Right atrium auricular region (tissue), 2 donors: ENCODE data around the gene SLC7A9. TPM values are rescaled to one million over a fixed set of nuclear protein-coding genes. Genes with fewer than 3 reads are reported as not detected.
"Not testable (repeated sequence)": the region's sequence is repeated elsewhere in the genome, so short reads cannot be mapped to it uniquely, and the experiment has no call there.

Experiments
- DNase-seq: peaks from one replicate; pipeline ENCODE4 v3.0.0-alpha.2; 2019; ENCODE audit warnings: low spot score
- H3K27ac ChIP-seq, 2 donors: fragments of 200-600 bp; sonication (generic); 1 replicate in 1 of 2; 2 replicates in 1 of 2; pipeline ENCODE4 v1.5.1; 2016 to 2019
- H3K27me3 ChIP-seq, 2 donors: fragments of 200-600 bp; sonication (generic); one replicate each; pipeline versions ENCODE4 v1.5.1 to v1.6.0; 2017 to 2019
- H3K36me3 ChIP-seq: fragments of 200-600 bp; sonication (generic); one replicate; pipeline ENCODE4 v1.5.1; 2016
- H3K4me1 ChIP-seq, 2 donors: fragments of 200-600 bp; sonication (generic); one replicate each; pipeline versions ENCODE4 v1.5.1 to v1.6.0; 2017 to 2019
- H3K4me3 ChIP-seq, 2 donors: fragments of 200-600 bp; sonication (generic); 1 replicate in 1 of 2; 2 replicates in 1 of 2; pipeline ENCODE4 v1.5.1; 2017 to 2019; ENCODE audit warnings: mild to moderate bottlenecking in 1 of 2, moderate library complexity in 1 of 2
- H3K9me3 ChIP-seq, 2 donors: fragments of 200-600 bp; sonication (generic); one replicate each; pipeline ENCODE4 v1.5.1; 2019
- total RNA-seq, 2 donors: library from RNA; depleted of rRNA; stranded (reverse); fragments of >200 nt; gene quantifications; one replicate each; pipeline ENCODE4 v1.1.0, GENCODE V29; 2016
- TF ChIP-seq, protein P1 (sequence below), 2 donors: fragments of 200-600 bp; sonication (generic); IDR thresholded peaks; one replicate each; pipeline ENCODE4 v1.5.1; 2019; ENCODE audit warnings: antibody characterized with exemption in 2 of 2

Gene SLC7A9
- total RNA-seq, 2 donors from 2014 or later, result not detected

DNA sequence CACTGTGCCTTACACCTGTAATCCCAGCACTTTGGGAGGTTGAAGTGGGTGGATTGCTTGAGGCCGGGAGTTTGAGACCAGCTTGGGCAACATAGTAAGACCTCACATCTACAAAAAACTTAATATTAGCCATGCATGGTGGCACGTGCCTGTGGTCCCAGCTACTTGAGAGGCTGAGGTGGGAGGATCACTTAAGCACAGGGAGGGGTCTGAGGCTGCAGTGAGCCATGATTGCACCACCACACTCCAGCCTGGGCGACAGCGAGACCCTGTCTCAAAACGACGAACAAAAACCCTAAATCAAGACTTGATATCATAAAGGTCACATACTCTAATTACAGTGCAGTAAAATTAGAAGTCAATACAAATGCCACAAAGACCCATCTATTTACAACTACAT, 17.4 kb downstream of the SLC7A9 start:
- Histone ChIP-seq H3K4me3 (no peak overlapping the region), H3K27me3 (no peaks in the 10 kb centered on the region), H3K36me3 (no peaks in the 10 kb centered on the region), H3K4me1 (no peaks in the 10 kb centered on the region), H3K9me3 (no peaks in the 10 kb centered on the region), H3K27ac (no peak overlapping the region)
- TF ChIP-seq, protein P1, sequence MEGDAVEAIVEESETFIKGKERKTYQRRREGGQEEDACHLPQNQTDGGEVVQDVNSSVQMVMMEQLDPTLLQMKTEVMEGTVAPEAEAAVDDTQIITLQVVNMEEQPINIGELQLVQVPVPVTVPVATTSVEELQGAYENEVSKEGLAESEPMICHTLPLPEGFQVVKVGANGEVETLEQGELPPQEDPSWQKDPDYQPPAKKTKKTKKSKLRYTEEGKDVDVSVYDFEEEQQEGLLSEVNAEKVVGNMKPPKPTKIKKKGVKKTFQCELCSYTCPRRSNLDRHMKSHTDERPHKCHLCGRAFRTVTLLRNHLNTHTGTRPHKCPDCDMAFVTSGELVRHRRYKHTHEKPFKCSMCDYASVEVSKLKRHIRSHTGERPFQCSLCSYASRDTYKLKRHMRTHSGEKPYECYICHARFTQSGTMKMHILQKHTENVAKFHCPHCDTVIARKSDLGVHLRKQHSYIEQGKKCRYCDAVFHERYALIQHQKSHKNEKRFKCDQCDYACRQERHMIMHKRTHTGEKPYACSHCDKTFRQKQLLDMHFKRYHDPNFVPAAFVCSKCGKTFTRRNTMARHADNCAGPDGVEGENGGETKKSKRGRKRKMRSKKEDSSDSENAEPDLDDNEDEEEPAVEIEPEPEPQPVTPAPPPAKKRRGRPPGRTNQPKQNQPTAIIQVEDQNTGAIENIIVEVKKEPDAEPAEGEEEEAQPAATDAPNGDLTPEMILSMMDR (IDR thresholded peaks at IDR 0.05), result no peak
- no peak for DNase-seq

DNA sequence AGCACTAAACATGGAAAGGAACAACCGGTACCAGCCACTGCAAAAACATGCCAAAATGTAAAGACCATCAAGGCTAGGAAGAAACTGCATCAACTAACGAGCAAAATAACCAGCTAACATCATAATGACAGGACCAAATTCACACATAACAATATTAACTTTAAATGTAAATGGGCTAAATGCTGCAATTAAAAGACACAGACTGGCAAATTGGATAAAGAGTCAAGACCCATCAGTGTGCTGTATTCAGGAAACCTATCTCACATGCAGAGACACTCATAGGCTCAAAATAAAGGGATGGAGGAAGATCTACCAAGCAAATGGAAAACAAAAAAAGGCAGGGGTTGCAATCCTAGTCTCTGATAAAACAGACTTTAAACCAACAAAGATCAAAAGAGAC, 21.5 kb downstream of the SLC7A9 start:
- H3K4me3 ChIP-seq, H3K36me3 ChIP-seq, H3K27me3 ChIP-seq, H3K4me1 ChIP-seq, DNase-seq, H3K9me3 ChIP-seq, H3K27ac ChIP-seq: not testable (repeated sequence)

DNA sequence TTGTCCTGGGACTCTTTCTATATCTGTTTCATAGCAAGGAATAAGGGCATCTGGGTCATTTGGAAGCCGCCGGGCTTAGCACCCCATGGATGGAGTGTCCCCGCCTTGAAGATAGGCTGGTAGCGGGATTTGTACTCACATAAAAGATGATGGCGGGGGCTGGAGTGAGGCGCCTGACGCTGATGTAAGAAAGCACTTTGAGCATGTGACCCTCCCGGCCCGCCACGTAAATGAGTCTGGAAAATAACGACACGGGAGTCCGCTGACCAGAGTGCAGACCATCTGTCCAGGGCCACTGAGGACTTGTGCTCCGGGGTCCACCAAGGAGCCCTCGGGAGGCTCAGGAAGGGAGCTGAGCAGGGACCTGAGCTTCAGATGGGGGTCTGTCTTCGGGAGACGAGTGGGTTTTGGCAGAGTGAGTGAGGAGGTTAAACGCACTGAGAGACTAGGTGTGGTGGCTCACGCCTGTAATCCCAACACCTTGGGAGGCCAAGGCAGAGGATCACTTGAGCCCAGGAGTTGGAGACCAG, 25.8 kb downstream of the SLC7A9 start:
- no peak for DNase-seq
- TF ChIP-seq, protein P1 (IDR thresholded peaks at IDR 0.05), result no peak
- Histone ChIP-seq H3K27me3 (no peaks in the 10 kb centered on the region), H3K27ac (no peak overlapping the region), H3K9me3 (peaks cover 0 to 9% of the 10 kb centered on the region in 2 donors), H3K4me3 (no peak overlapping the region), H3K4me1 (no peaks in the 10 kb centered on the region), H3K36me3 (no peaks in the 10 kb centered on the region)

DNA sequence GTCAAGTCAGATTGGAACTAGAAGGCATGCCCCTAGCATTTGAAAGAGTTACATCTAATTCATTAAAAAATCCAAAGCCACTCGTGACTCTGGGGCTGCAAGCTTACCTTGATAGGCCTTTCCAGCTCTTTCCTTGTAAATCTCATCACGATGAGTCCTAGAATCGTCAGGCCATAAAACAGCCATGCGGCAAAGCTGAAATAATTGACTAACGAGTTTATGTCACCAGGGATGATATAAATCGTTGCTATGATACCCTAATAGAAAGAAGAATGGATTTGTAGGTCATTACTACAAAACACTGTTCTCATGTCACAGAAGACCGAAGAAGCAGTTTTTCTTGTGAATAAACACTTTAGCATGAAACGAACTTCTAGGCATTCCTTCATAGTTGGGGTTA, 27.5 kb downstream of the SLC7A9 start:
- no peak overlapping the region for H3K4me3 ChIP-seq
- H3K4me1 ChIP-seq, result no peaks in the 10 kb centered on the region
- H3K27ac ChIP-seq, result no peak overlapping the region
- TF ChIP-seq, protein P1 (IDR thresholded peaks at IDR 0.05), result no peak
- H3K27me3 ChIP-seq, result no peaks in the 10 kb centered on the region
- H3K36me3 ChIP-seq, result no peaks in the 10 kb centered on the region
- peaks cover 0 to 9% of the 10 kb centered on the region in 2 donors for H3K9me3 ChIP-seq
- DNase-seq, result no peak

- no peak for DNase-seq
- no peaks in the 10 kb centered on the region for H3K27me3 ChIP-seq
- H3K27ac ChIP-seq, result no peak overlapping the region
- no peak overlapping the region for H3K4me3 ChIP-seq
- TF ChIP-seq, protein P1 (IDR thresholded peaks at IDR 0.05), result no peak
- no peaks in the 10 kb centered on the region for H3K4me1 ChIP-seq
- H3K9me3 ChIP-seq, result peaks cover 0 to 9% of the 10 kb centered on the region in 2 donors
- H3K36me3 ChIP-seq, result no peaks in the 10 kb centered on the region
Measured at GRCh38 chr19:32837531-32837930, 32.0 kb downstream of the SLC7A9 start.

DNA sequence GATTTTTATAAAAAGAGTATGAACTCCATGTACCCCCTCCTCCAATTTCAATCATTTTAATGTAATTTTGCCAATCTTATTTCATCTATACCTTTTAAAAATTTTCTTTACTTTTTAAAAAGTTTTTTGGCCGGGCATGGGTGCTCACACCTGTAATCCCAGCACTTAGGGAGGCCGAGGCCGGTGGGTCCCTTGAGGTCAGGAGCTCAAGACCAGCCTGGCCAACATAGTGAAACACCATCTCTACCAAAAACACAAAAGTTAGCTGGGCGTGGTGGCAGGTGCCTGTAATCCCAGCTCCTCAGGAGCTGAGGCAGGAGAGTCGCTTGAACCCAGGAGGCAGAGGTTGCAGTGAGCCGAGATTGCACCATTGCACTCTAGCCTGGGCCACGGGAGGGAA, 36.2 kb downstream of the SLC7A9 start:
- H3K27ac ChIP-seq, H3K9me3 ChIP-seq, H3K4me1 ChIP-seq, H3K36me3 ChIP-seq, H3K4me3 ChIP-seq, H3K27me3 ChIP-seq, DNase-seq: not testable (repeated sequence)

- not testable (repeated sequence) for DNase-seq, H3K27ac ChIP-seq, H3K9me3 ChIP-seq, H3K36me3 ChIP-seq, H3K4me3 ChIP-seq, H3K4me1 ChIP-seq, H3K27me3 ChIP-seq
Measured at GRCh38 chr19:32832825-32833224, 36.7 kb downstream of the SLC7A9 start.

DNA sequence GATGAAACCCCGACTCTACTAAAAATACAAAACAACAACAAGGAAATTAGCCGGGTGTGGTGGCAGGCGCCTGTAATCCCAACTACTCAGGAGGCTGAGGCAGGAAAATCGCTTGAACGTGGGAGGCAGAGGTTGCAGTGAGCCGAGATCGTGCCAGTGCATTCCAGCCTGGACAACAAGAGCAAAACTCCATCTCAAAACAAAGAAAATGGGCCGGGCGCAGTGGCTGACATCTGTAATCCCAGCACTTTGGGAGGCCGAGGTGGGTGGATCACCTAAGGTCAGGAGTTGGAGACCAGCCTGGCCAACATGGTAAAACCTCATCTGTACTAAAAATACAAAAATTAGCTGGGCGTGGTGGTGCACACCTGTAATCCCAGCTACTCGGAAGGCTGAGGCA, 37.5 kb downstream of the SLC7A9 start:
- H3K27ac ChIP-seq, H3K9me3 ChIP-seq, DNase-seq: not testable (repeated sequence)

More for the DNA sequence above, 37.5 kb downstream of the SLC7A9 start:
- not testable (repeated sequence) for H3K4me1 ChIP-seq, H3K27me3 ChIP-seq, H3K4me3 ChIP-seq, H3K36me3 ChIP-seq
